ENCODE measurements around the gene HLA-G. TPM values are rescaled to one million over a fixed set of nuclear protein-coding genes. Genes with fewer than 3 reads are reported as not detected.

HLA-G gene
- total RNA-seq, 2 donors from 2014 or later = 0.78 TPM; not detected in 1

GRCh38 chr6:29853245-29853644 is 25.6 kb downstream of the HLA-G start:
- no peak for ATAC-seq
- intact Hi-C loops (cut with DNase I) = loop anchor here (5.0 kb wide), 1 partner anchor 154 kb away; no protein-coding TSS in a partner anchor
- 26 to 74% methylated on average over 2 of the region's 2 CpGs for WGBS, 2 donors

GRCh38 chr6:29858006-29858405 is 30.4 kb downstream of the HLA-G start:
- Histone ChIP-seq H3K36me3 (replicated peaks in 1 of 2; ENCODE audit: insufficient read depth in 1 of 2, low read depth in 2 of 2) (no peaks in the 10 kb centered on the region), H3K4me1 (no peaks in the 10 kb centered on the region), H3K9me3 (no peaks in the 10 kb centered on the region), H3K27me3 (no peaks in the 10 kb centered on the region), H3K4me3 (no peak overlapping the region), H3K27ac (no peak overlapping the region)
- DNase-seq (no peak), ATAC-seq (no peak)
- intact Hi-C loops (cut with DNase I) = no loop called here
- 50 to 74% methylated on average over 1 of the region's 1 CpG for WGBS, 2 donors
- no peak for TF ChIP-seq POLR2A (IDR thresholded peaks at IDR 0.05)
- TF ChIP-seq CTCF (IDR thresholded peaks at IDR 0.05) = no peak

More at GRCh38 chr6:29853245-29853644, 25.6 kb downstream of the HLA-G start:
- Histone ChIP-seq H3K4me3 (no peak overlapping the region), H3K4me1 (no peaks in the 10 kb centered on the region), H3K27ac (no peak overlapping the region), H3K27me3 (no peaks in the 10 kb centered on the region), H3K9me3 (no peaks in the 10 kb centered on the region), H3K36me3 (replicated peaks in 1 of 2; ENCODE audit: insufficient read depth in 1 of 2, low read depth in 2 of 2) (no peaks in the 10 kb centered on the region)
- no peak for TF ChIP-seq POLR2A (IDR thresholded peaks at IDR 0.05)
- no peak for TF ChIP-seq CTCF (IDR thresholded peaks at IDR 0.05)
- DNase-seq = no peak

GRCh38 chr6:29861521-29862255 is 34.1 kb downstream of the HLA-G start:
- intact Hi-C loops (cut with DNase I) = no loop called here
- no peak for ATAC-seq
- peaks cover 0 to 8% of the 10 kb centered on the region in 2 donors for H3K27me3 ChIP-seq

GRCh38 chr6:29864037-29864810 is 36.6 kb downstream of the HLA-G start:
- H3K4me3 ChIP-seq = no peak overlapping the region
- DNase-seq = peak in 1 of 4 donors; percentile 10
- WGBS, 2 donors = 13 to 52% methylated on average over 10 to 18 of the region's 24 CpGs

More at GRCh38 chr6:29861521-29862255, 34.1 kb downstream of the HLA-G start:
- TF ChIP-seq CTCF (IDR thresholded peaks at IDR 0.05) = no peak
- Histone ChIP-seq H3K4me3 (no peak overlapping the region), H3K27ac (no peak overlapping the region), H3K9me3 (no peaks in the 10 kb centered on the region), H3K36me3 (replicated peaks in 1 of 2; ENCODE audit: insufficient read depth in 1 of 2, low read depth in 2 of 2) (no peaks in the 10 kb centered on the region), H3K4me1 (no peaks in the 10 kb centered on the region)
- DNase-seq = no peak
- 66 to 85% methylated on average over 6 of the region's 6 CpGs for WGBS, 2 donors

More at GRCh38 chr6:29864037-29864810, 36.6 kb downstream of the HLA-G start:
- Histone ChIP-seq H3K27ac (no peak overlapping the region), H3K9me3 (no peaks in the 10 kb centered on the region), H3K27me3 (peaks cover 0 to 8% of the 10 kb centered on the region in 2 donors), H3K36me3 (replicated peaks in 1 of 2; ENCODE audit: insufficient read depth in 1 of 2, low read depth in 2 of 2) (no peaks in the 10 kb centered on the region), H3K4me1 (no peaks in the 10 kb centered on the region)
- no peak for ATAC-seq
- TF ChIP-seq POLR2A (IDR thresholded peaks at IDR 0.05) = no peak
- no peak for TF ChIP-seq CTCF (IDR thresholded peaks at IDR 0.05)
- intact Hi-C loops (cut with DNase I) = no loop called here
